ENCODE results near the gene WNT9A.

Gene WNT9A

GRCh38 chr1:227954163-227954850 is 6.6 kb upstream of the WNT9A start:
- in situ Hi-C loops (cut with HindIII; ENCODE audit: low sequenced_read_pairs) = no loop called here

DNA sequence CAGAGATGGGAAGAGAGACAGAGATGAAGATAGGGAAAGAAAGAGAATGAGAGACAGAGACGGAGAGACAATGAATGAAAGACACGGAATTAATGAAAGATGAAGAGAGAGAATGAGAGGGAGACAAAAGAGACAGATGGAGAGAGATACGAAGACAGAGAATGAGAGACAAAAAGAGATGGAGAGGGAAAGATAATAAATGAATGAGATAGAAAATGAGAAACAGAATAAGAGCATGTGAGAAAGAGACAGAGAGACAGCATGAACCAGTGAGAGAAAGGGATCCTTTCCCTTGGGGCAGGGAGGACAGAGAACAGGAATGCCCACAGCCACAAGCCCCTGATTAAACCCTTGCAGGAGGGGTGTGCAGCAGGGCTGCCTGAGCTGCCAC is 5.3 kb upstream of the WNT9A start:
- in situ Hi-C loops (cut with HindIII; ENCODE audit: low sequenced_read_pairs) = no loop called here

DNA sequence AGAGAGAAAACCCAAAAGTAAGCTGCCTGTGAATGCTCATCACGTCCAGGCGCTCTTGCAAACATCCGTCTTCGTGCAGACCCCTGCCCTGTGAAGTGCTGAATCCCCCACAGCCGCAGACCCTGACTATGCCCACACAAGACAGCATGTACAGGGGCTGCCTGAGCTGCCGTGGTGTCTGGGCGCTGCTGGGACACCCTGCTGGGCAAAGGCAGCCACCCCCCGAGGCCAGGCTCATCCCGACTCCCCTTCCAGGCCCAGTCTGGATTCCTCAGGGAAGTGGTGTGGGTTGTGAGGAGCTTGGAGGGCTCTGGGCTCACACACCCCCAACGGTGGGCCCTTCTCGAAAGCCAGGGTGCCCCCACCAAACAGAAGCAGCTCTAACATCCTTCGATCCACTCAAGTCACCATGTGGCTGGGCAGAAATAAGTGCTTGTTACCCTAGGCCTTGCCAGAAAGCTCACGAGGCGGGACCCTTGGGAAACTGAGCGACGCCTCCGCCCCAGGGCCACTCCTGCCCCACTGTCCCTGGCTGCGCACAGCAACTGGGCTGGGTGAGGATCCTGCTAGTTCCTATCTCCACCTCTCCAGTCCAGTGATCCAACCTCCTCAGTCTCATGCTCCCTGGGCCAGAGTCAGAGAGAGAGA is 4.8 kb upstream of the WNT9A start:
- in situ Hi-C loops (cut with HindIII; ENCODE audit: low sequenced_read_pairs) = no loop called here

- in situ Hi-C loops (cut with HindIII; ENCODE audit: low sequenced_read_pairs) = no loop called here
Measured at GRCh38 chr1:227951624-227952373, 4.1 kb upstream of the WNT9A start.

DNA sequence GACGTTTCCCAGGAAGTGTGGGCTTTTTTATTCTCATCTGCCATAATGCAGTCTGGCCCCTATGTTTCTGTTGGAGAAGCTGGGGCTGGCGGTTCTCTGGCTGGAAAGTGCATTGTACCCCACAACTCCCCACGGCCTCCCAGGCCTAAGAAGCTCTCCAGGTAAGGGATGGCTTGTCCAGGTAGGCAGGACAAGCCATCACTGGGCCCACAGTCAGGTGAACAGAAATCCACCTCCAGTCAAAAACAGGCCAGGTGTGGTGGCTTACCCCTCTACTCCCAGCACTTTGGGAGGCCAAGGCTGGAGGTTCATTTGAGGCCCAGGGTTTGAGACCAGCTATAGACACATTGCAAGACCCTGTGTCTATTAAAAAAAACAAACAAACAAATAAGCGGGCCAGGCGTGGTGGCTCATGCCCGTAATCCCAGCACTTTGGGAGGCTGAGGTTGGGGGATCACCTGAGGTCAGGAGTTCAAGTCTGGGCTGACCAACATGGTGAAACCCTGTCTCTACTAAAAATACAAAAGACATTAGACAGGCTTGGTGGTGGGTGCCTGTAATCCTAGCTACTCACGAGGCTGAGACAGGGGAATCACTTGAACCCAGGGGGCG is 3.1 kb upstream of the WNT9A start:
- in situ Hi-C loops (cut with HindIII; ENCODE audit: low sequenced_read_pairs) = no loop called here

- in situ Hi-C loops (cut with HindIII; ENCODE audit: low sequenced_read_pairs) = no loop called here
Measured at GRCh38 chr1:227949954-227950734, 2.4 kb upstream of the WNT9A start.

GRCh38 chr1:227949341-227949921 is 1.7 kb upstream of the WNT9A start:
- in situ Hi-C loops (cut with HindIII; ENCODE audit: low sequenced_read_pairs) = no loop called here

DNA sequence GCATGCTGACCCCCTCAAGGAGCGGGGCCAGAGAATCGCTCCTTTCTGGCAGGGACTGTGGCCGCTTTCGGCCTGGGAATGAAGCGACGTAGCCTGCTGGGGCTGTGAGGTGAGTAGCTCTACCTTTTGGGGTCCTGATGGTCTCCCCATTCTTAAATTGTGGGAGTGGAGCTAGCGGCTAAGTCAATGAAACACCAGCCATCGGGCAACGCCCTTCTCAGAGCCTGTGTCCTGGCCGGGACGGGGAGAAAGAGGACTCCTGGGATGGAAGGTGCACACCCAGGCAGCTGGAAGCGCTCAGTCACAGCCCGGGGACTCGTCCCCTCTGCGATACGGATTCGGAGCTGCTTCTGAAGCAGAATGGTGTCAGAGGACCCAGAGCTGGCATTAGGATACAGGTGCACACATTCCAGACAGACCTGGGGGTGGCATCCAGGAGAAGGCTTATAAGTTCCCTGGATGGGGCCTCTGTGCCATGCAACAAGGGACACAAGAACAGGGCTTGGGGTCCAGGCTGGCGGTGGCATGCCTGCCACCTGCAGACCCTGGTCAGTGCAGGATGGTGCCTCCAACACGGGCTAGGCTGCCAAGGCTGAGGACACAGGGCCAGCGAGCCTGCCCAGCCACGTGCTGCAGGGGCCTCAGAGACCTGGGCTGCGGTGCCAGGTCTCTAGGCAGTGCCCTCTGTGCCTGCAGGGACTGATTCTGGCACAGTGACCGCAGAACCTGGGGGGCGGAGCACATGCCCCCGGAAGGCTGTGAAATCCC is 945 bp upstream of the WNT9A start:
- in situ Hi-C loops (cut with HindIII; ENCODE audit: low sequenced_read_pairs) = no loop called here

DNA sequence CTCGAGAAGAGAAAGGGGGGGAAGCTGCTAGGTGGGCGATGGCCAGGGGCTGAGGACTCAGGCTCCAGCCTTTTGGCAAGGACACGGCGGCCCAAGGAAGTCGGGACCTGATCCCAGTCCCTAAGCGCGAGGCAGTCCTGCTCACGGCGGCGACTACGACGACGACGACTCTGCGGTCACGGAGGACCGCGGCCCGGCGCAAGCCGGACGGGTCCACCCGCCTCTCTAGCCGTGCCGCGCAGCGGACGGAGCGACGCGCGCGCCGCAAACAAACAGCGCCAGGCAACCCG is 401 bp downstream of the WNT9A start:
- in situ Hi-C loops (cut with HindIII; ENCODE audit: low sequenced_read_pairs) = no loop called here

DNA sequence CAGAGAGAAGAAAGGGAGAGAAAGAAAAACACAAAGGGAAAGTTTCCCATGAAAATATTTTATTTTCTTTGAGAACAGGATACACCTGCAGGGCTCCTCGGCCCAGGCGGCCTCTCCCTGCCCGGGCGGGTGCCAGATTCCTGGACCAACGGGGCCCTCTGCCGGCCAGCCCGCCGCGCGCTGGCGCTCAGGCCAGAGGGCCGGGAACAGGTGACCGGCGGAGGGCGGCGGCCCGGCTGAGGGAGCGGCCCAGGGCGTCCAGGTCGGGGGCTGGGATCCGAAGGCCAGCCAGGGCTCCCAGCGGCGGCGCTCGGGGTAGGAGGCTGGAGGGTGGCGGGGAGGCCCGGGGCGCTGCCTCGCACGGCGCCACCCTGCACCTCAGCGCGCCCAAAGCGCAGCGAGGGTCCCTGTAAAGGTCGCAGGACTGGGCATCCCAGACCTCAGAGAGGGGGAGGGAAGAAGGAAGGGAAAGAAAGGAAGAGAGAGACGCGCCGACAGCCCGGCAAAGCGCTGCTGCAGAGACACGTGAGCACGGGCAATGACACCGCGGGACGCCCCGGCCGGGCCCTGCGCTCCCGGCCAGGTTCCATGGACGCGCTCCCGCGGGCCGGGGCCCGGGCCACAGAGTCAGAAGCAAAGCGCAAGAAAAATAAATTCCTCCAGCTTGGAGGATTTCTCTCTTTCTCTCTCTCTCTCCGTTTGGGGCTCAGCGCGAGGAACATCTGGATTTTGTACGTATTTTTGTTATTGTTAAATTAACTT is 927 bp downstream of the WNT9A start:
- in situ Hi-C loops (cut with HindIII; ENCODE audit: low sequenced_read_pairs) = no loop called here

GRCh38 chr1:227945891-227946623 is 1.7 kb downstream of the WNT9A start:
- in situ Hi-C loops (cut with HindIII; ENCODE audit: low sequenced_read_pairs) = no loop called here

DNA sequence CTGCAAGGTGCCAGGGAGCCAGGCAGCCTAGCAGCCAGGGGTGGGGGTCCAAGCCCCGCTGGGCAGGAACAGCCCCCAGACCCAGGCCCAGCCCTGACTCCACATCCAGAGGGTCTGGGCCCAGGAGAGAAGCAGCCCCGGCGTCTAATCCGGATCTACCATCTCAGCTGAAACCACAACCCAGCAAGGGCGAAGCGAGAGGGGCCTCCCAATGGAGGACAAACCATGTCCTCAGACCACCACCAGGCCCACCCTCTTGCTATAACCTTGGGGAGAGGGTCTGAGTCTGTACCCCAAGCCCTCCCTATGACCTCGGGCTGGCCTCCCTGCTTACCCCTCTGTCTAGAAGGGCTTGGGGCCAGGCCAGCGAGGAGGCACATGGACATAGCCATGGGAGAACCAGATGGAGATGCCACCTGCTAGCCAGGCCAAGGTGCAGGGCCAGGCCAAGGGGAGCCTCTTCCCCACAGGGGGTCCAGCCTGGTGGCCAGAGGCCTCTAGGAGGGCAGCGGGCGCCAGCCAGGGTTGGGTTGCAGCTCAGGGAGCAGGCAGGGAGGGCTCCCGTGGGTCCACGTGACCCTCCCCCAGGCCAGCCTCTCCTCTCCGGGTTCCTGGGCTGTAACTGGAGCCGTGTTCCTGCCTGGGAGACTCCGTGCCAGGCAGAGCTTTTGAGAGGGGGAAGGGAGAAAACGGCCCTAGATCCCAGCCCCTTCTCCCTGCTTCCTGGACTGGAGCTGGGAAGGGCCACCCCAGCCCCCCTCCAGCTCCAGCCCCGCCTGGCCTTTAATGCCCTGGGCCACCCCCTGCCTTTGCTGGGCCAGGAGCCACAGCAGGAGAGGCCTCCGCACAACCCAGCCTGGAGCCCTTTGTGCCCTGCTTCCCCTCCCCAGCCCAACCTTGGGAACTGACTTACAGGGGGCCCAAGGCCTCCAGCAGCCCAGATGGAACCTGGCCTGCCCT is 2.5 kb downstream of the WNT9A start:
- in situ Hi-C loops (cut with HindIII; ENCODE audit: low sequenced_read_pairs) = no loop called here

GRCh38 chr1:227944090-227944930 is 3.4 kb downstream of the WNT9A start:
- in situ Hi-C loops (cut with HindIII; ENCODE audit: low sequenced_read_pairs) = no loop called here

GRCh38 chr1:227943381-227944089 is 4.2 kb downstream of the WNT9A start:
- in situ Hi-C loops (cut with HindIII; ENCODE audit: low sequenced_read_pairs) = no loop called here

GRCh38 chr1:227942716-227943261 is 4.9 kb downstream of the WNT9A start:
- in situ Hi-C loops (cut with HindIII; ENCODE audit: low sequenced_read_pairs) = no loop called here

All from endothelial cell of hepatic sinusoid (primary cell).